GM19239 (cell line): Measurements from ENCODE around the gene TMOD2.

ENCODE experiments used
- DNase-seq: peaks from one replicate; pipeline ENCODE4 v3.0.0; 2011; ENCODE audit warnings: low spot score; ENCODE audit not compliant: insufficient read length
- FAIRE-seq: peaks from 2 replicates; lab custom pipeline; 2011; peaks lifted over from hg19 to GRCh38; lab: Jason Lieb, UNC

Gene TMOD2

DNA sequence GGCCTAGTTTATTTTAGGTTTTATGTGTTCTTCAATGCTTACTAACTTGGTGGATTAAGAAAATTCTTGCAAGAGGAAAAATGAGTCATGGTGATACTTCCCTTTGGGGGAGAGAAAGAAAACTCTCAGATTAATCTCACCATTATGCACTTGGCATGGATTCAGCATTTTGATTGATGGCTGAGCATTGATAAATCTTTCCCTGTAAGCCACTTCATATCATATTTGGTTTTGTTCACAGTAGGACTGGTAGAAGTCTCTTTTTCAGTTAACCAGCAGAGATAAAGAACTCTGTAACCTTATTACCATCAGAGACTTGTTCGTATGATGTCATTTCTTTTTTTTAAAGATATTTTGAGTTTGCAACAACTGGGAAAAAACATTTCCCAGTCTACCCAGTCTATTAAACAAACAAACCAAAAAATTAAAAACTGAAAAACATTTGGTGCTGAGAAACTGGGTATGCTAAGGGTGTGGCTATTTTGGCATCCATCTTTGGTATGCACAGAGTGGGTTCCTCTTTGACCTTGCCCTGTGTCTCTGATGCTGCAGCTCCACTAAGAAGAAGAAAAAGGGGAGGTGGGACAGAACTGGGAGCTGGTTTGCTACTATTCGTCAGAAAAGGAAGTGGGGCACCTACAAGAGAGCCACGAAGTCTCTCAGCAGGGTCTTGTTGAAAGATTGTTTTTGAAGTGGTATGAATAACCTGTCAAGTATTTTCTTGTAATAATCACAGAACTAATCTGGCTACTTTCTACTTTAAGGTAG lies 95.2 kb downstream of the TMOD2 start:
- no peak for FAIRE-seq

DNA sequence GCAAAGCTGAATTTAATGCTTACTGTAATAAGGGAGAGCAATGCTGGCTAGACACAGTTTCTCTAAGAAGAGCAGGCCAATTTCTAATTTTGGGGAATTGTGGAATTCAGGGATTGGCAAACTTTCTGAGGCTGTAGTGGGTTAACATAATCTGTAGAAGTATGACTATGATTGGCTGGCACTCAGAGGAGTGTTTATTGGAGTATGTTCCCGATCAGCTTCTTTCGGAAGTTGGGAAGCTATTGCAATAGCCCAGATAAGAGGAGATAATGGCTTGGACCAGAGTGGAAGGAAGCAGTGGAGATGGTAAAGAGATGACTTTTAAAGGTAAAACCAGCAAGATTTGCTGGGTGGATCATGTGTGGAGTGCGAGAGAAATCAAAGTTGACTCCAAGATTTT lies 97.4 kb downstream of the TMOD2 start:
- FAIRE-seq (no peak), DNase-seq (no peak)

More for the DNA sequence above, 95.2 kb downstream of the TMOD2 start:
- no peak for DNase-seq

DNA sequence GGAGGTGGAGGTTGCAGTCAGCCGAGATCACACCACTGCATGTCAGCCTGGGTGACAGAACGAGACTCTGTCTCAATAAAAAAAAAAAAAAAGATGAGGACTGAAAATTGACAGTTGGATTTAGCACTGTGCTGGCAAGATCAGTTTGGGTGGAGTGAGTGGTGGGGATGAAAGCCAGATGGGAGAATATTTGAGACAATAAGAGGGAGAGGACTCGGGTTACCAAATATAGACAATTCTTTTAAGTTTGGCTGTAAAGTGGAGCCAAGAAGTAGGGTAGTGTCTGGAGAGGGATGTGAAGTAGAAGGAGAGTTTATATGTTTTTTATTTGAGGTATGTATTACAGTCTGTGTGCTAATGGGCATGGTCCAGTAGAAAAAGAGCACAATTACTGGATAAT lies 98.5 kb downstream of the TMOD2 start:
- no peak for FAIRE-seq
- DNase-seq, result no peak

DNA sequence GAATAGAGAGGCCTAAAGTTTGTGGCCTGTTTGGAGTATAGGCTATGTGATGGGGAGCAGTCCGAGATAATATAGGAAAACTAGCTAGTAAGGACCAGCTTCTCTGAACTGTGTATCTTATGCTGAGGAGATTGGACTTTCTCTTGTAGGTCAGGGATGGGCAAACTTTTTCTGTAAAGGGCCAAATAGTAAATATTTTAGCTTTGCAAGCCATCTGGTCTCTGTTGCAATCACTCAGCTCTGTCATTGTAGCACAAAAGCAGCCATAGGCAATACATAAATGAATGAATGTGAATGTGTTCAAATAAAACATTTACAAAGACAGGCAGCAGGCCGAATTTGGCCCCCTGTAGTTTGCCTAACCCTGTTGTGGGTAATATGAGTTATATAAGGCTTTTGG lies 102.6 kb downstream of the TMOD2 start:
- no peak for DNase-seq
- no peak for FAIRE-seq

DNA sequence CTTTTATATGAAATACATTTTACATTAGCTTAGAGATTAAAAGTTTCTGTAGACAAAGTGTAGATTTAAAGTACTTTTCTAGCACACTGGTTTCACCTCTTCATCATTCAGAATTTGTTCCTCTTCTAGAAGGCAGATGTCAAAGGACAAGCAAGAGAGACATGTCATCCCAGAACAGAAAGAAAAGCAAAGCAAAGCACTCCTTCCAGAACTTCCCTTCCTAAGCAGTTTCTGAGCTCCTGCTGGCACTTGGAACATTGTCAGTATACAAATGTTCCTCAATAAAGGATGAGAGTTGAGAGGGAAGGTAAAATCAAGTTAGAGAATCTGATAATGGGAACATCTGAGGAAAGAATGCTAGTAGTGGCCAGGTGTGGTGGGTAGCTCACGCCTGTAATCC lies 104.2 kb downstream of the TMOD2 start:
- no peak for DNase-seq
- FAIRE-seq, result no peak

DNA sequence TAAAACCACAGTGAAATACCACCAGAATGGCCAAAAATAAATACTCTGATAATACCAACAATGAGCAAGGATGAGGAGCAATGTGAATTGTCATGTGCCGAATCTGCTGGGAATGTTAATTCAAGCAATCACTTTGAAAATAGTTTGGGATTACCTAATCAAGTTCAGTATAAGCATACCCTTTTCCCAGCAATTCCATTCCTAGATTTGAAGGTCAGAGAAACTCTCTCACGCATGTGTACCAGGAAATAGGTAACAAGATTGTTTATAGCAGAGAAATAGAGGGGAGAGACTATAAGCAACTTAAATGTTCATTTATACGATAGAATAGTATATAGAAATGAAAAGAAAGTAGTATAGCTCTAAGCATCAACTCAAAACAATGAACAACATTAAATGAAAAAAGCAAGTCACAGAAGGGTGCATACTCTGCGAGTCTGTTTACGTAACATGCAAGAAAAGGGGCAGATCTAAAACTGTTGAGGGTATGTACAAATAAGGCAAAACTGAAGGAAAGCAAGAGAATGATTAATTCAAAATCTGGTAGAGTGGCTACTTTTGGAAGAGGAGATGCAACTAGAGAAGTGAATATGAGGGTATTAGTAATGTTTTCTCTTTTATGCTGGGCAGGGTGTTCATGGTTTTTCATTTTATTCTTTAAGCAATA lies 105.5 kb downstream of the TMOD2 start:
- DNase-seq, result no peak
- no peak for FAIRE-seq

DNA sequence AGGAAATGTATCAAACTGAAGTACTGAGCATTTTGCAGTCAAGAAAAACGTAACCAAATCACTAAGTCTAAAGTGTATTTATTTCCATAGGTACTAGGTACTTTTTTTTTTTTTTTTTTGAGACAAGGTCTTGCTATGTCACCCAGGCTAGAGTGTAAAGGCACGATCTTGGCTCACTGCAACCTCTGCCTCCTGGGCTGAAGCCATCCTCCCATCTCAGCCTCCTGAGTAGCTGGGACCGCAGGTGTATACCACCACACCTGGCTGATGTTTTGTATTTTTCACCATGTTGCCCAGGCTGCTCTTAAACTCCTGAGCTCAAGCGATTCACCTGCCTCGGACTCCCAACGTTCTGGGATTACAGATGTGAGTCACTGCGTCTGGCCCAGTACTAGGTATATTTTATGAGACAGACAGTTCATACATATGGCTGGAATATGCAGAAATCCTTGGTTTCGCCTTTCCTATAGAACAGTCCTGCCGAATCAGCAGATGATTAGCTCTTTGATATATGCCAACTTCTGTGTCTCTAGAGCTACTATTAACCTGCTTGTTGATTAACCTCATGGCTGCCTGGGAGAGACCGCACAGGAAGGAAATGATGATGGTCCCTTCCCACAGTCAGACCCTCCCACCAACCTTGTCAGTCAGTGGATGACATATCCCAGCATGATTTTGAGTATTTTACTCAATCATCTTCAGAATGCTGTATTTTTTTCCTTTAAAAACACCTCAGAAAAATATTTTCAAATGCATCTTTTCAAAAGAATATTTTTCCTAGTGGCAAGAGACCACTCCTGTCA lies 110.4 kb downstream of the TMOD2 start:
- FAIRE-seq (no peak), DNase-seq (no peak)

DNA sequence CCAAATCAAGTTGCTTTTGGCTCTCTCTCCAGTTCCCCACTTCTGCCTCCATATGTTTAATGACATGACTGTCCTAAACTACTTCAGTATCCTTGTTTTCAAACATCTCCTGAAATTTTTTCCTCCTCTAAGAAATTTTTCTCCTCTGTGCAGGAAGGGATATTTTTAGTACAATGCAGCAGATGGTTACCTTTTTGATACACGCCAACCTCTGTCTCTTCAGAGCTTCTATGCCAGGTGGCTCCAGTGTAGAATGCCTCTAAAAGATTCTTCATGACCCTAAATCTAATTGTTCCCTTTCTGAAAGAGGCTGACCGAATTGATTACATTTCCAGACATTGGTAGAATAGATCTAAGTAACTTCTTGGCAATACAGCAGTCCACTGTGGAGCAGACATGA lies 111.7 kb downstream of the TMOD2 start:
- no peak for FAIRE-seq
- DNase-seq, result no peak

DNA sequence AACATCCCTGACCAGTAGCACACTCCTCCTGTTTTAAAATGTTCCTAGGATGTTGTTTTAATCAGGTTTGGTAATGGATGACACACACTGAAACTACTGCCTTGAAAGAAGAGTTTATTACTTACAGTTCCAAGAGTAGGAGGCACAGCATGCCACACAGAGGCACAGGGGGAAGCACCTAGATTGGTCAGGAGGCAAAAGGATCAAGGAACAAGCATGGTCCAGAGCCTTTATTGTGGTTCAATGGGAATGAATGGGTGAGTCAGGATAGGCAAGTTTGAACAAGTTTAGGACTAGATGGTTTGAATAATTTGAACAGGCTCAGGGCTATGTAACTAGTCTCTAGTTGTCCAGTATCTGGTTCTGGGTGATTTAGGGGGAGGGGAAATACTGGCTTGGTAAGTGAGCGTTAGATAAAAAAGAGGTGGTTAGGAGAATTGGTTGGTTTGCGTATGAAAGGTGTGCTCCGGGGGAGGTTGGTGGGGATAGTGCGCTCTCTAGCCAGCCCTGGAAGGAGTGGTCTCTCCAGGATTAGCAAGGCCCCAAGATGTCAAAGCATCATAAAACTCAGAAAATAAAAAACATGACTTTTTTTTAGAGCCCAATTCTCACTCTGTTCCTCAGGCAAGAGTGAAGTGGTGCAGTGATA lies 113.1 kb downstream of the TMOD2 start:
- no peak for DNase-seq

DNA sequence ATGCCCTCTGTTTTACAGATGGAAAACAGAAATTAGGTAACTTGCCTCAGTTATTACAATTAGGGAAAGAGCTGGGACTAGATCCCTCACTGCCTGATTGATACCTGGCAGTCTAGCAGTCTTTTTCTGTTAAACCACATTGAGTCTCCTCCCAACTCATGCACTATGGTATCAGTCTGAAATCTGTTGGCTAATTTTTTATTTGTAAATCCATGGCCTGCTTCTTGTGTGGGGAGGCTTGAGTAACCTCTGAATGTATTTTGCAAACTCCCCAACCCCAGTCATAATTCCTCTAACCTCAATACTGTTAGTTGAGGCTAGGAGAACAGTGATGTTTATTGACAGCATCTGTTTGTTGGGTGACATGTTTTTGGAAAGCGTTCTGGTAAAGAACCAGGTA lies 113.9 kb downstream of the TMOD2 start:
- DNase-seq (no peak), FAIRE-seq (no peak)

More for the DNA sequence above, 113.1 kb downstream of the TMOD2 start:
- FAIRE-seq, result no peak
